HT-29 (cell line): ENCODE data around the gene ZFYVE28. TPM values are rescaled to one million over a fixed set of nuclear protein-coding genes. Genes with fewer than 3 reads are reported as not detected.

ENCODE experiments used
- DNase-seq: peaks from one replicate; pipeline ENCODE4 v3.0.0-alpha.2; 2015; ENCODE audit warnings: low spot score
- total RNA-seq: library from RNA; depleted of rRNA; stranded (reverse); fragments of >200 nt; shearing (Covaris generic); gene quantifications from 2 replicates; pipeline ENCODE4 v1.2.3, GENCODE V29; 2014

ZFYVE28 gene
- total RNA-seq, 1 experiment from 2014 or later, result 2.0 TPM

DNA sequence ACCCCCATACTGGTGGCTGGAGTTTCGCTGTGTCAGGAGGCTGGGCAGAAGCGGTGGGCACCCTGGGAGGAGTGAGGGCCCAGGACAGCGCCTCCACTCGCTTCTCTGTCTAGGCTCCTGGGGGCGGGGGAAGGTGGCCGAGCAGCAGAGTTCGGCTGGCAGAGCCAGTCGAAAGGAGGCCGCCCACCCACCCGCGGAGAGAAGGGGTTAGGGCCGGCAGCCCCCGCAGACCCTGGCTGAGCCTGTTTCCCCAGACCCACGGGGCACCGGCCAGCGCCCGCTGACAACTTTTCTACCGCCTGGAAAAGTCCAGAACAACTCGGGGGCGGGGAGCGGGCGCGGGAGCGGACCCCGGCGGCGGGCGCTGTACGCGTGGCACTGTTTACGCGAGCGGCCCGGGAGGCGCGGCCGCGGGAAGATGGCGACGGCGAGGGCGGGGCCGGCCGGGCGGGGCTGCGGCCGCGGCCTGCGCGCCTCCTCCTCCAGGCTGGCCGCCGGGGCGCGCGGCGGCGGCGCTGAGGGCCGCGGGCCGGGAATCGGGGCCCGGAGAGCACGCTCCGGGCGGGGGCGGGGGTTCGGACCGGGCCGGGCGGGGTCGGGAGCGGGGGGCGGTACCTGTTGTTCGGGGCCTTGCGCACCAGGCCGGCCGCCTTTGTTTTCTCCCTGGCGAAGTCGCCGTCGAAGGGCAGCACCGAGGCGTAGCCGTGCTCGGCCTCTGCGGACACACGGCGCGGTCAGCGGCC is 157.2 kb downstream of the ZFYVE28 start:
- DNase-seq, result peak; percentile 19

DNA sequence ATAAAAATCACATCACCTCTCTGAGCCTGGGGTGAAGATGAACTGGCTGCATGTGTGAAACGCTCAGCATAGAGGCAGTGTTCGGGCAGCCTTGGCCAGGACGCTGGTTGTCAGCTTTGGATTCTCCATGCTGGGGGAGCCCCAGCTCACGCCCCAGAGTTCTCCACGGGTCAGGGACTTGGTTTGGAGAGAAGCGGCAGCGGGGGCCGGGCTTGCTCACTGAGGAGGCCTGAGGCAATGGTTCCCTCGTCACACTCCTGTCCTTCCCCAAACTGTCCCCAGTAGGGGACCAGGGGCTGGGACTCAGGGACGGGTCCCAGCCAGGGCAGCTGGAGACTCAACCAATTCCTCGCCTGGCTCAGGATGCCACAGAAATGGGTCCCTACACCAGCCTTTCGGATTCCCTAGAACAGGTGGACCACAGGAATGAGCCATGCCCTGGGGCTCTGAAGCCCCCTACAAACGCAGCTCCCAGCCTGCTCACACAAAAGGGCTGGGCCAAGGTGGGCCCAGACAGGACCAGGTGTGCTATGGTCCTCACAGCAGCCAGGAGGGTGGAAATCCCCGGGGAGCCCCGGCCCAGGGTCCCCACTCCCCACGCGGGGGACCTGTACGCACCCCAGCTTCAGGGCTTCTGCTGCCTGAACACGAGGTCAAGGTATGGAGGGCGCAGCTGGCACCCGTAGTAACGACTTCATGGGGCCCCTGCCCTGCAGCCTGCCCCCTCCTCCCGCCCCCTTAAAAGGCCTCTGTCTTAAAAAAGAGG is 157.9 kb downstream of the ZFYVE28 start:
- no peak for DNase-seq

DNA sequence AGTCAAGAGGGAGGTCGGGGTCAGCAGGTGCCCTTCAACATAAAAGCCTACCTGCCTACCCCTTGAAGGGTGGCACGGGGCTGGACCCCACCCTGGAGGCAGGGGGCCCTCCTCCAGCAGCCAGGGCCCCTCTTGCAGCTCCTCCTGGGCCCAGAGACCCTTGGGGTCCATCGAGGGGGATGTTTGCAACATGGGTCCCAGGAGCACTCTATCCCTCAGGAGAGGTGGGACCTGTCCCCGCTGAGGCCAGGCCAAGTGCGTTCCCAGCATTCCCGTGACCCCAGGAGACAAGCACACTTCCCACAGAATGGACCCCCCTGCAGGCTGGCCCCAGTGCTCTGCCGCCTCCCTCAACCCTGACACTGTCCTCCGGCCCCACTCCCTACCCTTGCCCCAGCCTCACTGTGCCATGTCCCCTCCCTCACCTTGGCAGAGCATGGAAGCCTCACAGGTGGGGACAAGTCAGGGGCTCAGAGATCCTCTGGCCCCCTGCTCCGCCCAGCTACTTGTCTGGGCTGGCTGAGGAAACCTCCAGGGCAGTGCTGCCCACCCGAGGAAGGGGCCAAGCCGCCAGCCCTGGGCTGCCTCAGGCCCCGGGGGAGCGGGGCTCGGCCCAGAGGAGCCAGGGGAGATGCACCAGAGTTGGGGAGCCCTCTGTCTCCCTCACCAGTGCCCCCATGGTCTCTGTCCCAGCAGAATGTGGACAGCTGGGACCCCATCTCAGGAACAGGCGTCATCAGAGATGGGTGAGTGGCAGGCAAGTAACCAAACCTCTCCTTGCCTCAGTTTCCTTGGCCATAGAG is 158.7 kb downstream of the ZFYVE28 start:
- DNase-seq, result no peak

DNA sequence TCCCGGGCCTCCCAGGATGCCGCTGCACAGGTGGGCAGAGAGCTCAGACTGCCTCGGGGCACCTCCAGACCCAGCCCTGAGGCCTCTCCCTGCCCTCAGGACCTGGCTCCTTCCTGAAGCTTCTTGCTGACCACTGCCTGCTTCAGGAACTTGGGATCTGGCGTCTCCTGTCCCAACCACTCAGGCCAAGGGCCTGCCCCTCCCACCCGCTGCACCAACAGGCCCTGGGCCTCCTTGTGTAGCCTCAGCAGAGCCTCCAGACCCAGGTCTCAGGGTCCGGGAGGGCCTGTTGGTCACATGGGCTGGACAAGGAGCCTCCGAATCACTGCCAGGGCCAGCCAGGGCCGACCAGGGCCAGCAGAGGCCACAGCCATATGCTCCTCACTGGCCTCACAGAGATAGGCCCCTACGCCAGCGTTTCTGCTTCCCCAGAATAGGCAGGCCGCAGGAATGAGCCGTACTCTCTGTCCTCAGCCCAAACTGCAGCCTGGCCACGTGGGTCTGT is 159.4 kb downstream of the ZFYVE28 start:
- no peak for DNase-seq

DNA sequence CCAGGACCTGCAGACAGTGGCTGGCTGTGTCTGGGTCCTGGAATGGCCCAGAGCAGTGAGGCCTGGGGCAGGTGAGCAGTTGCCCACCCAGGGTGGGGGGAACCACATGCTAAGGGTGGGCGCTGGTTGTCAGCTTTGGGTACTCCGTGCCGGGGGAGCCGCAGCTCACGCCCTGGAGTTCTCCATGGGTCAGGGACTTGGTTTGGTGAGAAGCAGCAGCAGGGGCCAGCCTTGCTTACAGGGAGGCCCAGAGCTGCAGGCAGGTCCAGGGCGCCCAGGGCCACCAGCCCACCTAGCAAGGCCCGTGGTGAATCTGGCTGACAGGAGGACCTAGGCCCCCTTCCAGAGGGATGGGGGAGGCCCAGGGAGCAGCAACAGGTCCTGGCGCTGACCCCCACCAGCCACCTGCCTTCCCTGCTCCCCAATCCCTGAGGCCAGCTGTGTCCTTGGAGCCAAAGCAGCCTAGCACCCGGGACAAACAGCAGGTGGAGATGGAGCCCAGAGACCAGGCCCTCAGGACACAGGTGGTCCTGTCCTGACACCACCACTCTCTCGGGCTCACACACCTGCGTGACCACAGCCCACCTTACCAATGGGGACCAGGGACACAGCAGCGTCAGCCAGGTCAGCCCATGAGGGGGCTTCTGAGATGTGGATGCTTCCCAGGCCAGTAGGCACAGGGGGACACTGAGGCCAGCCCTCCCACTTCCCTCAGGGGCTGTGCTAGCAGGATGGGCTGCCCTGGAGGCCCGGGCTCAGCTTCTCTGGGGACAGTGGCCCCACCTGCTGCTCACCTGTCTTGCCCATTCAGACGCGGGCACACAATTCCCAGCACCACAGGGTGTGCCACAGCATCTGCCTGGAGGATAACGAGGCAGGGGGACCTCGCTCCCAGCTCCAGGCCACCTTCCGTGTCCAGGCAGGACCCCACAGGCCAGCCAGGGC is 160.1 kb downstream of the ZFYVE28 start:
- no peak for DNase-seq

DNA sequence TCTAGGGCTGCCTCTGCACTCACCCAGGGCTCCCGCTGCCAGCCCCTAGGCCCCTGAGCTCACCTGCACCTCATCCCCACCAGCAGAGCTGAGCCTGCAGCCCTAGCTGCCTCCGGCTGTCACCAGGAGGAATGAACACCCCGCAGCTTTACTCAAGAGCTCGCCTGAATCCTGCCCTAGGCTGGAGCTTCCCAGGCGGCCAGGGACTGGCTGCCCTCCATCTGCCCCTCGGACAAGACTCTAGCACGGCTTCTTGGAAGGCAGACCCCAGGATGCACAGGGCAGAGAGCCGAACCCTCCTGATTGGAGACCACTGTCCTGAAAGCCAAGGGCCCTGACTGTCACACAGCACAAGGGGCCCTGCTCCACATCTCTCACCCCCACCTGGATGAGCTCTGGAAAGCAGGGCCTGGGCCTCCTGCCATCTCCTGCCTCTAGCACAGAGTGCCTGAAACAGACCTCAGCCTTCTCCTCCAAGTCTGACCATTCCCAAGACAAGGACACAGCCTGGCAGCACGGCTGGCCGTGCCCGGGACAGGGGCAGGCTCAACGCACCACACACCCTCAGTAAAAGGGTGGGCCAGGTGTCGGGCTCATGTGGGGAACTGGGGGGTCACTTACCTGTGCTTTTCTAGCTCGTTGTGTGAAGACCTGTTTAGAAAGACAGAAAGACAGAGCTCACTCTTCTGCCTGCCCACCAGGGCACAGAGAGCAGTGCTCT is 160.9 kb downstream of the ZFYVE28 start:
- DNase-seq, result no peak

DNA sequence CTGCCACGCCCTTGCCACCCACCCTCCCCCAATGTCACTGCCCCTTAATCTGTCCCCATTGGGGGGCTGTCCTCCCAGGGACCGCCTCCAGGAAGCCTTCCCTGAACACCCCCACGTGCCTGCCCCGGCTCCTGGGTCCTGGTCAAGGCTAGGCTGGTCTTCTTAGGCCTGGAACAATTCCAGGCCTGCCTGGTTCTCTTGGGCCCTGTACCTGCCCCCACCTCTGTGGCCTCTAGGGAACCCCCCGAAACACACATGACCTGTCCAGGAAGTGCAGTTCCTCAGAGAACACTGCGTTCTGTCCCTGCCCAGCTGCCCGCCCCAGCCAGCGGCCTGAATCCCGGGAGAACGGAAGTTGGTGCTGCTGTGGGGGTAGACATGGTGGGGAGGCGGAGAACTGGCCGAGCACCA is 161.7 kb downstream of the ZFYVE28 start:
- DNase-seq, result no peak

DNA sequence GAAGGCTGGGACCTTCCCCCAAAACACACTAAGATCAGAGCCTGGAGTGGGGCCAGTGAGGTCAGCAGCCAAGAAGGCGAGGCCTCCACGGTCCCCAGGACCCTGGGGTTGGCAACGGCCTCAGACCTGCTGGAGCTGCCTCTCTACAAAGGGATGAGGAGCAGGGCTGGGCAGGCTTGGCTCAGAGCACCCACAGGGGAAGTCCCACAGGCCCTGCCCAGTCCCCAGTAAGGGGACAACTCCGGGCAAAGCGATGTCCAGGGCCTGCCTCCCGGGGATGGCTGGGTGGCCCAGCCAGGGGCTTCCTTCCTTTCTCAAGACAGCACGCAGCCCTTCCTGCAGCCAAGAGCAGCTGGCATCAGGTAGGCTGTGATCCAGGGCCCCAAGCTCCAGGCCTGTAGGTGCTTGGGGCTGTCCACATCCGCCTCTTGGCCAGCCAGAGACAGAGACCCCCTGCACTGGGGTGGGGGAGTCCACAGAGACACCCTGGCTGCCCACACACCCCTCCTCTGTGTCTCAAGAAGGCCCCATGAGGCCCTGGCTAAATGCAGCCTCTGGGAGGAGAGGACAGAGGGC is 162.2 kb downstream of the ZFYVE28 start:
- no peak for DNase-seq

DNA sequence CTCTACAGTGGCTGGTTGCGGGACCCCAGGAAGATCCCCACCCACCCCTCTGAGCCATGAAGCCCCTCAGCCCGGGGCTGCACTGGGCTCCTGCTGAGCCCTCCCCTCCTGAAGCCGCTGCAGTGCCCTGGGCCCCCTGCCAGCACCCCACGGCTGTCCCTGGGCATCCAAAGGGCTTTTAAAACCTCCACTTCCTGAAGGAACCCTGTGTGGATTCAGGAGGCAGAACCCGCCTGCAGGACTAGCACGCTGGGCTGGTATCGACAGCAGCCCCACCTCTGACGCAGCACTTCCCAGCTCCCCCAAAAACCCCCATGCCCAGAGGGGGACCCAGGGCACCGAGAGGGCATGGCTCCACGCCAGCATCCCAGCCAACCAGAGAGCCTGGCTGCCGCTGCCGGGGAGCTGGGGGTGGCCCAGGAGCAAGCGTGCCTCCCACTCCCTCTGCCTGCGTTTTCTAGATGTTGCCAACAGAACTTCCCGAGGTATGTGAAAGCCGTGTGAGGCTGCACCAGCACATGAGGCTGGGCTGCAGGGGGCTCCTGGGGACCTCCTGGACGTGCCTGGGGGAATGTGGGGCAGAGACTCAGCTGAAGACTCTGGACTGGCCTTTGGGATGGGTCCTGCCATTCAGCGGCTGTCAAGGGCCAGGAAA is 162.8 kb downstream of the ZFYVE28 start:
- DNase-seq, result no peak

DNA sequence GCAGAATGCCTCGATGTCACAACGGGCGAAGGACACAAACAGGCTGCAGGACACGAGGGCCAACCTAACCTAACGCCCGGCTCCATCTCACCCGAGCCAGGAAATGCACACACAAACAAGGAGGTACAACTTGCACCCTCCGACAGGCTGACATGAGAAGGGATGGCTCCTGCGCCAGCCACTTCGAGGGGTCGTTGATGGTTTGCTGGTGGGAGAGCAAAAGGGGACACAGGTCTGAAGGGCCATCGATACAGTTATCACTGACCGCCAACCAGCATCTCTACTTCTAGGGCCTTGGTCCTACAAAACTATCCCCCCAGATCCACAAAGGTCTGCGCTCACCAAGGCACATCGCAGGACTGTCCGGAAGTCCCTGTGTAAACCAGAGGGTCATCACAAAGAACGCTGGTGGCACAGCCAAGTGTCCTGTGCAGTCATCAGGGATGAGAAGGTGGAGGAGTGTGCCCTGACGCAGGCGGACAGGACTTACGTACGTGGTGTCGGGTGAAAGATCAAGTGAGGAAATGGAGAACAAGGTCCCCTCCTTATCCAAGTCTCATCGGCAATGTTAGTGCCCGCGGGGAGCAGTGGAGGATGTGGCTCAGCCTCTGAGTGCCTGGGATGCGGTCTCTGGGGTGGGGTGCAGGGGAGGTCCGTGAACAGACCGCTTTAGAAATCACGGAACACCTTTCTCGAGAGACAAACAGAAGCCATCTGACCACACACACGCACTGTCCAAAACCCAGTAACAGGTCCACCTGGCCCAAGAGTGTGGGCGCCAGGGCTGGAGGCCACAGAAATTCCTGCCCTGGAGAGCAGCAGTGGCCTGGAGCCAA is 163.6 kb downstream of the ZFYVE28 start:
- DNase-seq, result no peak

DNA sequence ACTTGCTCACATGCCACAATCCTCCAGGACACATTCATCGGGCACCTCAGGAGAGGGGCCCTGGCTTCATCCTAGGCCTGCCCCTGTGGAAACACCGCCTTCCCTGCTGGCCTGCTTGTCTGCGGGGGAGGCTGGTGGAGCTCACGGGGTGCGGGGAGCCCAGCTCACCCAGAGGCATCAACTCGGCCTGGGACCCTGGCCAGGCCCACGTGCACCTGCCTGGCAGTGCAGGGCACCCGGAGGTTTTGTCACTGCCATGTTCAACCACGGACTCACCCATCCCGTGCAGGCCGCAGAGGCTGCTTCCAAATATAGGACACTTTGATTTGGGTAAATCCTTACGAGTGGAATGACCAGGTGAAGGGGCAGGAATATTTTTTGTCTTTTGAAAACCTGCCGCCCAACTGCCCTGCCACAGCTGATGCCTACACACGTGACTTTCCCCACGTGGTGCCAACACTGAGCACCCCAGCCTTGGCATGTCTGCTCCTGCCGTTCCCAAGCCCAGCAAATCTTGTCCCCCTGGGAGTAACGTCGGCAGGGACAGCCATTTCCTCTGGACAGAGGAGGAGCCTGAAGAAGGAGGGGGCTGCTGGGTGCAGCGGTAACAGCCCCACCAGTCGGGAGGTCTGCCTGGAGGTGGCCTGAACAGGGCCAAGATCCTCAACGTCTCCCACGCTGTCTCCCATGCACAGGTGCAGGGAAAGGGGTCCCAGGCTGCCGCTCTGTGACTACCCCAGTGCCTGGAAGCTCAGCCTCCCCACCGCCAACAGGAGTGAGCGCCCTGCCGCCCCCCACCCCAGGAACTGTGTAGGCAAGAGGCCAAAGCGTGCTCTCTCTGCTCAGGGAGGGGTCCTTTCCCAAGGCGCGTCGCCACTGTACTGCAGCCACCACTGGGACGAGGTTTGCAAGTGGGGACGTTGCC is 165.0 kb downstream of the ZFYVE28 start:
- DNase-seq, result no peak

DNA sequence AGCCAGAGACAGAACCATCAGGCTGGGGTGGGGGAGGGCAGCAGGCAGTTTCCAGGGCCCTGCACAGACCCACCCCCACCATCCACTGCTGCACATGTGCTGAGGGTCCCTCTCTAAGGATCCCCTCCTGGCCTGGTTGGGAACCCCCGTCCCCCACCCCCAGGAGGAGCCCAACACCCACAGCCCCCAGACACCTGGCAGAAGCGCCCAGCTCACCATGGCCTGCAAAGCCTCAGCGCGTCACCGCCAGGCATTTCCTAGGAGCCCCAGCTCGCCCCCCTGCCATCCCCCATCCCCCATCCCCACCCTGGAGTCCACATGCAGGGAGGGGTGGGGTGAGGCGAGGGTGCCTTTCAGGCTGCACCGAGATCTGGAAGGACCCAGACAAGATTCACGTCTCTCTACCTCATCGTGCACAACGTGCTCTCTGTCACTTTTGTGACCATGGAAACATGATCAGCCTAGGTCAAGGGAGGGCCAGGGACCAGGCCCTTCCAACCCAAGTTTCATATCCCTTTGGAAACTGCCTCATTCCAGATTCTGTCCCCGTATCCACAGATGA is 165.8 kb downstream of the ZFYVE28 start:
- no peak for DNase-seq

DNA sequence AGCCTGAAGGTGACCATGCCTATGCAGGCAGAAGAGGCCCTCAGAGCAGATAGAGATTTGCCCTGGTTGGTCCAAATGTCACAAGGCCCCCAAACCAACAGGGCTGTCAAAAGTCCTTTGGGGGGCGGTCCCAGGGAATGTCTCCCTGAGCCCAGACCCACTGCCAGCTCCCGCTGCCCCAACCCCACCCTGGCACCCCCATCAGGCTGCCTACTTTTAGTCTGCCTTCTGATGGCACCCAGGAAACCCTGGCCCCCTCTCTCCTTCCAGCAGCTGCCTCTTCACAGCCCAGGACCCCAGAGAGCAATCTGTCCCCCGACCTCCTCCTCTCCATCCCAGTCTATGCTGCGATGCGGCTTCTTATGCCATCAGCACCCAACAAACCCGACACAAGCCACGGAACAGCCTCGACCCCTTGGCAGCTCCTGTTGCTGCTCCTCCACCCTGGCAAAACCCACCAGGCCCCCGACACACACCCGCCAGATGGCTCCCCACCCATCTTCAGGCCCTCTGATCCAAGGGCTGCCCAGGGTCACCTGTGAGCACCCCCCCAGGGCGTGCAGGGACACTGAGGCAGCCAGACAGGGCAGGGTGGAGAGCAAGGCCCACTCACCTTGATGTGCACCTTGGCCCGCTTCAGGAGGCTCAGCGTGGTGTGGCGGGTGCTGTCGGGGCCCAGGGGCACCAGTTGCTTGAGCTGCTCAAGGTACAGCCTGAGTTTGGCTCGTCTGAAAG is 166.5 kb downstream of the ZFYVE28 start:
- no peak for DNase-seq

DNA sequence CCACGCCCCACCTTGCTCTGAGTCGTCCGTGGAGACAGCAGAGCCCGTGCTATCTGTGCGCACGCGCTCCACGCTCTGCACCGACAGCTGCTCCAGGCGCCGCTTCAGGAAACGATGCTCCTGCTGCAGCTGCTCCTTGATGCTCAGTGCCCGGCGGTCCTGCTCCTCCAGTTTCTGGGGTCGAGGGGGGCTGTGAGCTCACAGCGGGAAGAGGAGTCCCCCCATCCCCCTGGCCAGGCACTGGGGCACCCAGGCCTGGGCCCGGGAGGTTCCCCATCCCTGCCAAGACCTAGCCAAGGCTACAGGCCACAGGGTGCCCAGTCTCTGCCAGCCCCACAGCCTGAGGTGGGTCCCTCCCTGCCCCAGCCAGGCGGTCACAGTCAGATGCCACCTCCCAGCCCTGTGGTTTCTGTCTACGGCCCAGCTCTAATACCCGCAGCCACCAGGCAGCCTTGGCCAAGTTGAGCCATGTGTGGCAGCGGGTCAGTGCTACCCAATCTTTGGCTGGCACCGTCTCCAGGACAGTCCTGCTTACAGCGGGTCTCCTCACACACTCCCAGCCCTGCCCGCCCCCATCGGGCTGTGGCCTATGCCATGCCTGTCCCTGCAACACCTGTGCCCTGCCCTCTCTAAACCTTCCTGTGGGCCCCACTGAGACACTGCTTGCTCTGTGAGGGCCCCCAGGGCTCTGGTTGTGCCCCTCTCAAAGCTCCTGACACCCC is 167.2 kb downstream of the ZFYVE28 start:
- DNase-seq, result no peak

DNA sequence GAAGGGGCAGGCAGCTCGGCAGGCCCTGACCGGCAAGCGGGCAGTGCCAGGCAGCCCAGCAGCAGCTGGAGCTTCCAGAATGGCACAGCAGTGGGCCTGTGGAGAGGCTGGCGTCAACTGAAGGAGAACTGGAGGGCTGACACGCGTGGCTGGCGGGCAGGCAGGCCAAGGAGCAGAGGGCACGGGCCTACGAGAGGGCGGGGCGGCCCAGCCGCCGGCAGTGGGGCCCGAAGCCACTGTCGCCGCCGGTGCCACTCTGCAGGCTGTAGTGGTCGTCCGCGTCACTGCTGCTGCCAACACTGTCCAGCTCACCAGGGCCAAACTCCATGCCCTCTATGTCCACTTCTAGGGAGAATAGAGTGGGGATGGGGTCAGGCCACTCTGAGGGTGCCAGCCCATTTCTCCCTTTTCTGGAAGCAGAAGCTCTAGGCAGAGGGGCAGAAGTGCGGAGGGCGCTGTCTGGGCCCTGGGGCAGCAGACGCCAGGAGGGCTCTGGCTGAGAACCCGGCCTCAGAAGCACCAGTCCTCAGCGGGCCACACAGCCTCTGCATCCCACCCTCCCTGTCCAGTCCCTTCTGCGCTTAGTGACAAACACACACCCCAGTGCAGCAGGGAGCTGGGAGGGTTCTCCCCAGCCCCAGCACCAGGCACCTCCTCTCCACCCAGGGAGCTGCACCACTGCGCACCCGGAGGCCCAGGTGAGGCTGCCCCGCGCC is 167.9 kb downstream of the ZFYVE28 start:
- no peak for DNase-seq
